CD4-positive, alpha-beta T cell (primary cell): Measurements from ENCODE around the gene BMPR2. TPM values are rescaled to one million over a fixed set of nuclear protein-coding genes. Genes with fewer than 3 reads are reported as not detected.

ENCODE experiments used
- ATAC-seq: fragments of 200-7000 bp; cut with Tn5 transposase; one replicate; pipeline ENCODE4 v1.10.0; 2022; ENCODE audit warnings: mild to moderate bottlenecking; ENCODE audit not compliant: poor library complexity
- CTCF ChIA-PET: fragments of 350-600 bp; sonication (Branson Sonifier 250); formaldehyde crosslinking; loops from one replicate; lab custom pipeline; 2021; ENCODE audit warnings: antibody characterized with exemption, inconsistent platforms; lab: Charles Lee
- POLR2A ChIA-PET: fragments of 350-600 bp; sonication (Branson Sonifier 250); formaldehyde crosslinking; loops from one replicate; lab custom pipeline; 2021; ENCODE audit warnings: antibody characterized with exemption, inconsistent platforms; lab: Charles Lee
- DNase-seq, 14 experiments: peaks; one replicate each; pipeline ENCODE4 v3.0.0-alpha.2; 2013 to 2020; ENCODE audit warnings: mixed read lengths in 2 of 14
- H3K27ac ChIP-seq, 2 donors: one replicate each; pipeline versions ENCODE4 v1.5.1 to v1.7.0; 2013; ENCODE audit warnings: low read length in 2 of 2, low read depth in 1 of 2, mild to moderate bottlenecking in 1 of 2
- H3K27me3 ChIP-seq, 2 experiments: 1 replicate in 1 of 2; 2 replicates in 1 of 2; pipeline versions ENCODE4 v1.6.1 to v1.7.0; 2013; ENCODE audit warnings: low read length in 2 of 2, control low read depth in 1 of 2, mild to moderate bottlenecking in 1 of 2, moderate library complexity in 1 of 2; ENCODE audit not compliant: insufficient read depth in 2 of 2, control insufficient read depth in 1 of 2
- H3K36me3 ChIP-seq: one replicate; pipeline ENCODE4 v1.6.1; 2013; ENCODE audit warnings: low read length, control low read depth; ENCODE audit not compliant: insufficient read depth
- H3K4me1 ChIP-seq: one replicate; pipeline ENCODE4 v1.6.1; 2013; ENCODE audit warnings: low read length, control low read depth; ENCODE audit not compliant: insufficient read depth
- H3K4me3 ChIP-seq: one replicate; pipeline ENCODE4 v1.5.1; 2013; ENCODE audit warnings: mild to moderate bottlenecking, low read length, moderate library complexity
- H3K9me3 ChIP-seq, 2 experiments: 1 replicate in 1 of 2; 2 replicates in 1 of 2; pipeline versions ENCODE4 v1.6.1 to v1.7.0; 2013; ENCODE audit warnings: low read length in 2 of 2, mild to moderate bottlenecking in 2 of 2, control low read depth in 1 of 2, moderate library complexity in 1 of 2; ENCODE audit not compliant: control insufficient read depth in 1 of 2, insufficient read depth in 1 of 2
- H3K27ac Mint-ChIP-seq: one replicate; pipeline ENCODE4 v1.8.0; 2020; ENCODE audit warnings: mixed read lengths
- H3K27me3 Mint-ChIP-seq: one replicate; pipeline ENCODE4 v1.8.0; 2021; ENCODE audit warnings: mixed read lengths
- H3K36me3 Mint-ChIP-seq: one replicate; pipeline ENCODE4 v1.8.0; 2021; ENCODE audit warnings: low read depth, mixed read lengths
- H3K4me1 Mint-ChIP-seq: one replicate; pipeline ENCODE4 v1.8.0; 2021; ENCODE audit warnings: low read depth, mixed read lengths
- H3K4me3 Mint-ChIP-seq: one replicate; pipeline ENCODE4 v1.8.0; 2020; ENCODE audit warnings: mild to moderate bottlenecking, mixed read lengths
- H3K9me3 Mint-ChIP-seq: one replicate; pipeline ENCODE4 v1.8.0; 2020; ENCODE audit warnings: mixed read lengths
- CTCF ChIP-seq: fragments of 200-600 bp; IDR thresholded peaks from one replicate; pipeline ENCODE4 v1.8.0; 2022; ENCODE audit warnings: antibody characterized with exemption, mild to moderate bottlenecking
- intact Hi-C, 2 experiments: fragments of 100-400 bp; cut with DNase I in 1 of 2; cut with micrococcal nuclease in 1 of 2; formaldehyde crosslinking; loops; one replicate each; pipeline versions ENCODE4 v1.15.1 to v1.9.0; 2023 to 2025; cut with DNase I, micrococcal nuclease
- total RNA-seq, 174 experiments: library from RNA in 2 of 174; stranded (reverse) in 2 of 174; gene quantifications; one replicate each; pipeline ENCODE4 v1.2.3 and lab custom pipeline; 2021 to 2026

The BMPR2 gene
- total RNA-seq, 2 experiments from 2014 or later: 12.7 to 12.8 TPM

DNA sequence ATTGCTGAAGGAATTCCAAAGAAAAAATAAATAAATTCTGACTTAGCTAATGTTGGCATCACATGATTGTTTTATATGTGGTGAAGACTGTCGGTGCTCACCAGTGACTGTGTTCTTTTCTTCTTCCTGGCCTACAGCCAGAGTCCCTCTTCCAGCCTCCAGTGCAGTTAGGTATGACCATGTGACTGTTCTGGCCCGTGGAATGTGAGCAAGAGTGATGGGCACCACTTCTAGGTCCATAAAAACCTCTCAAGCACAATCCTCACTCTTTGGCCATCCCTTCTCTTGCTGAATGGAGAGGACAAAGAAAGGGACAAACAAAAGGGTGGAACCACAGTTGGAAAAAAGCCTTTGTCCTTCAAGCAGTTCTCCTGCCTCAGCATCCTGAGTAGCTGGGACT, 39.0 kb upstream of the BMPR2 start:
- Histone ChIP-seq H3K36me3 (no peaks in the 10 kb centered on the region), H3K4me3 (no peak overlapping the region), H3K27ac (no peak overlapping the region), H3K4me1 (no peaks in the 10 kb centered on the region), H3K9me3 (no peaks in the 10 kb centered on the region), H3K27me3 (no peaks in the 10 kb centered on the region)
- H3K27me3 Mint-ChIP-seq: no peaks in the 10 kb centered on the region
- ChIA-PET CTCF (no interaction called here), POLR2A (no interaction called here)
- H3K27ac Mint-ChIP-seq: no peak overlapping the region
- no peaks in the 10 kb centered on the region for H3K4me1 Mint-ChIP-seq
- no peak overlapping the region for H3K4me3 Mint-ChIP-seq
- DNase-seq: no peak
- no peak for TF ChIP-seq CTCF
- ATAC-seq: no peak
- H3K36me3 Mint-ChIP-seq: no peaks in the 10 kb centered on the region
- intact Hi-C loops: no loop called here
- no peaks in the 10 kb centered on the region for H3K9me3 Mint-ChIP-seq

DNA sequence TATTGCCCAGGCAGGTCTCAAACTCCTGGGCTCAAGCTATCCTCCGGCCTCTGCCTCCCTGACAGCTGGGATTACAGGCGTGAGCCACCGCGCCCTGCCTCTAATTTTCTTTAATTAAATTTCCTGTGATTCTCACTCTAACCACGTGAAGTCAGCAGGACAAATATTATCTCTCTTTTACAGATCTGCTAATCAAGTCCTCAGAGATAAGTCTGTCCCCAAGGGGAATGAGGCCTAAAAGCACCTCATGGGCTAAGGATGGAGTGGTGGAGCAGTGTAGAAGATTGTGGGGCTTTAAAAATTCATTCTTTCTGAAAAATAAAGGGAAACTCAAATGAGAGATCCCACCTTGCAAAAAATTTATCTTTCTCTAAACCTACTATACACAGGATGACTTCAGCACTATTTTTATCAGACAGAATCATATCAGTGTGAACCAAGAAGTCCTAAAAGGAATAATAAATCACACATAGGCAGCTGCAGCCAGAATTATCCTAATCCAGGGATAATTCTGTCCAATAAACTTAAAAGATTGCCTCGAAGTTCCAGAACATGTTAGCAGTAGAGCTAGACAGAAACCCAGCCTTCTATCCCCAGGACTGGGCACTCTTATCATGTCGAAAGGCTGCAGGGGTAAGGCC, 38.3 kb upstream of the BMPR2 start:
- Mint-ChIP-seq H3K27me3 (no peaks in the 10 kb centered on the region), H3K9me3 (no peaks in the 10 kb centered on the region), H3K36me3 (no peaks in the 10 kb centered on the region), H3K4me3 (no peak overlapping the region), H3K27ac (no peak overlapping the region), H3K4me1 (no peaks in the 10 kb centered on the region)
- no peak for ATAC-seq
- Histone ChIP-seq H3K36me3 (no peaks in the 10 kb centered on the region), H3K4me3 (no peak overlapping the region), H3K4me1 (no peaks in the 10 kb centered on the region), H3K27me3 (no peaks in the 10 kb centered on the region), H3K9me3 (no peaks in the 10 kb centered on the region), H3K27ac (no peak overlapping the region)
- TF ChIP-seq CTCF: no peak
- intact Hi-C loops: no loop called here
- DNase-seq: no peak
- ChIA-PET CTCF (no interaction called here), POLR2A (no interaction called here)

GRCh38 chr2:202339071-202339870, 36.9 kb upstream of the BMPR2 start:
- H3K27ac Mint-ChIP-seq: no peak overlapping the region
- Histone ChIP-seq H3K4me3 (no peak overlapping the region), H3K4me1 (no peaks in the 10 kb centered on the region), H3K9me3 (no peaks in the 10 kb centered on the region), H3K27me3 (no peaks in the 10 kb centered on the region), H3K36me3 (no peaks in the 10 kb centered on the region), H3K27ac (no peak overlapping the region)
- no peaks in the 10 kb centered on the region for H3K9me3 Mint-ChIP-seq
- H3K4me1 Mint-ChIP-seq: no peaks in the 10 kb centered on the region
- CTCF ChIA-PET: no interaction called here
- POLR2A ChIA-PET: interaction anchor here (0.5 kb wide), 1 partner anchor 10 kb away, joined by 3 read pairs; no protein-coding TSS in a partner anchor
- no peak for DNase-seq
- no peak for TF ChIP-seq CTCF
- no peak overlapping the region for H3K4me3 Mint-ChIP-seq
- H3K27me3 Mint-ChIP-seq: no peaks in the 10 kb centered on the region
- intact Hi-C loops: no loop called here
- ATAC-seq: no peak
- H3K36me3 Mint-ChIP-seq: no peaks in the 10 kb centered on the region
